GDM1 (cell line): ENCODE results near the gene TSC22D1.

Experiments used
- DNase-seq: peaks from one replicate; lab custom pipeline; 2025; lab: John Stamatoyannopoulos, UW

Gene TSC22D1

DNA sequence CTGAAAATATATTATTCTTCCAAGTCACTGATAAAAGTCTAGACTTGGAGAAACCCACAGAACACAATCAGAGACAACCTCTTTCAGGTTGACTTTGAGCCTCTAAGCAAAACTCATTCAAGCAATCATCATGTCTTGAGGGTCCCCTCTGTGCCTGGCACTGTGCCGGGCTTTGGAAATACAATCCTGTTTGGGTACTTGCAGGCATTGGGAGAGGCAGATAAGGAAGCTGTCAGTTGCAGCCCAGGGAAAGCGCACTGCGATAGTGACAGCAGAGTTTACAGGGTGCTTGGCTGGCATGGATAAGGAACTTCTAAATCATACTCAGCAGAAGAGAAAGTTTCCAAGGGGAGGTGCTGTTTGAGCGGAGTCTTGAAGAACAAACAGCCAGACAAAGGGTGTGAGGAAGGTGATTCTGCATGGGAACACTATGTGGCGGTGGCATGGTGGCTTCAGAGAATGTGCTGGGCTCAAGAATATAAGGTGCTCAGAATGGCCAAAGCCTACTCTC lies 193.4 kb downstream of the TSC22D1 start:
- DNase-seq, result no peak
